ENCODE data around the gene SEPHS1. TPM values are rescaled to one million over a fixed set of nuclear protein-coding genes. Genes with fewer than 3 reads are reported as not detected.

SEPHS1 gene
- total RNA-seq, 2 experiments from 2014 or later = 63.5 to 64.0 TPM

DNA sequence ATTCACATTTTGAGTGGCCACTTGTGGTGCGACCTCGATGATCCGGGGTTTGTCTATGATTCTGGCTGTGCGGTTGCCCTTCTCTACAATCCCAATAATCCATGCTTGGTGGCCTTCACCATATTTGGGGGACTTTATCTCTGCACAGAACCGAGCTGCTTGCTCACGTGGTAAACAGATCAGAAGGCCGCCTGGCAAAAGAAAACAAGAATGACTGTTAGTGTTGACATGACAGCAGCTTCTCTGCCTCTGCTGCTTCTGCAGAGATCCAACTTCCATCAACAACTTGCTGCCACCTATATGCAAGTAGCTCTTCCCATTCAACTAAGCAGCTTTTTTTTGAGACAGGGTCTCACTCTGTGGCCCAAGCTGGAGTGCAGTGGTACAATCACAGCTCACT, 28.9 kb downstream of the SEPHS1 start:
- ChIA-PET CTCF (interaction anchor here (0.9 to 1.0 kb wide), 2 partner anchors 16 to 32 kb away, joined by 3 read pairs; no protein-coding TSS in a partner anchor), POLR2A (interaction anchor here (1.1 to 1.3 kb wide), 2 partner anchors 17 to 19 kb away, joined by 3 read pairs; partner anchors contain the start of gene PHYH)
- Mint-ChIP-seq H3K4me3 (no peak overlapping the region), H3K4me1 (ENCODE audit: low read depth) (no peaks in the 10 kb centered on the region), H3K36me3 (ENCODE audit: low read depth) (peaks cover 21% of the 10 kb centered on the region), H3K27ac (no peak overlapping the region), H3K27me3 (ENCODE audit: low read depth) (no peaks in the 10 kb centered on the region), H3K9me3 (ENCODE audit: insufficient read depth) (no peaks in the 10 kb centered on the region)
- ATAC-seq (no peak), DNase-seq (no peak)

DNA sequence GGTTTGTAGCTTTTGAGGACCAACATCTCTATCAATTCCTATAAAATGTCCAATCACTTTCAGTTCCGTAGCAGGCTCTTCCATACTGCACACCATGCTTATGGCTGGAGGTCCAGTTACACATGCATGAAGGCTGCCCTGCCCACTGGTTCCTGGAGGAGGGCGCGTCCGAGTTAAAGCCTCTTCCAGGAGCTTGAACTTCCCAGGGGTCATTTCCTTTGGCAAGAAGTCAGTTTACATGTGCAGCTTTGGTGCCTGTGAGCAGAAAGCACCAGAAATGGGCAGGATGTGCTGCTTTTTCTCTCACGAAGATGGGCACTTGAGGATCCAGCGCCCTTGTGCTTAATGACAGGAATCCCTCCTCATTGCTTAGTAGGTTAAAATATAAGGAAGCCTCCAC, 30.6 kb downstream of the SEPHS1 start:
- peaks cover 10% of the 10 kb centered on the region for H3K36me3 Mint-ChIP-seq (ENCODE audit: low read depth)
- no peaks in the 10 kb centered on the region for H3K9me3 Mint-ChIP-seq (ENCODE audit: insufficient read depth)
- POLR2A ChIA-PET = no interaction called here
- H3K4me1 Mint-ChIP-seq (ENCODE audit: low read depth) = no peaks in the 10 kb centered on the region
- no peaks in the 10 kb centered on the region for H3K27me3 Mint-ChIP-seq (ENCODE audit: low read depth)
- DNase-seq = no peak
- no peak for ATAC-seq
- CTCF ChIA-PET = interaction anchor here (1.0 kb wide), 1 partner anchor 14 kb away, joined by 5 read pairs; no protein-coding TSS in a partner anchor
- H3K27ac Mint-ChIP-seq = no peak overlapping the region
- H3K4me3 Mint-ChIP-seq = no peak overlapping the region

DNA sequence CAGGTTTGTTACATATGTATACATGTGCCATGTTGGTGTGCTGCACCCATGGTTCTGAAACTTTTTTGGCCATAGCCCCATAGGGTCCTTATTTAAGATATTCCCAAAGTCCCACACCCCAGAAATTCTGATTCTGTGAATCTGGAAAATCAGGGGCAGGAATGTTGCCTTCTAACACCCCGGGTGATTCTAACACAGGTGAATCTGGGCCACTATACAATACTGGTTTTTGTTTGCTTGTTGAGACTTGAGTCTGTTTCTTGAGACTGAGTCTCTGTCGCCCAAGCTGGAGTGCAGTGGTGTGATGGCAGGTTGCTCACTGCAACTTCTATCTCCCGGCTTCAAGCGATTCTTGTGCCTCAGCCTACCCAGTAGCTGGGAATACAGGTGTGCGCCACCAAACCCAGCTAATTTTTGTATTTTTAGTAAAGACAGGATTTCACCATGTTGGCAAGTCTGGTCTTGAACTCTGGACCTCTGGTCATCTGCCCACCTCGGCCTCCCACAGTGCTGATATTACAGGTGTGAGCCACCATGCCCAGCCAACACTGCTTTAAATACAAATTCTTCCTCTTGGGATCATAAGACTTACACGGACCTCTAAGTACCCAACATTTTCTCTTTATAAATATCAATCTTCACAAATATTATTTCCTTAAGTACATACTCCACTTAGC, 31.3 kb downstream of the SEPHS1 start:
- ChIA-PET CTCF (interaction anchor here (1.0 kb wide), 1 partner anchor 14 kb away, joined by 5 read pairs; no protein-coding TSS in a partner anchor), POLR2A (interaction anchor here (1.5 kb wide), 1 partner anchor 14 kb away, joined by 4 read pairs; no protein-coding TSS in a partner anchor)
- ATAC-seq (no peak), DNase-seq (no peak)
- H3K9me3 Mint-ChIP-seq (ENCODE audit: insufficient read depth) = no peaks in the 10 kb centered on the region
- H3K27me3 Mint-ChIP-seq (ENCODE audit: low read depth) = no peaks in the 10 kb centered on the region
- peaks cover 8% of the 10 kb centered on the region for H3K36me3 Mint-ChIP-seq (ENCODE audit: low read depth)
- H3K4me3 Mint-ChIP-seq = no peak overlapping the region
- H3K27ac Mint-ChIP-seq = no peak overlapping the region
- no peaks in the 10 kb centered on the region for H3K4me1 Mint-ChIP-seq (ENCODE audit: low read depth)

DNA sequence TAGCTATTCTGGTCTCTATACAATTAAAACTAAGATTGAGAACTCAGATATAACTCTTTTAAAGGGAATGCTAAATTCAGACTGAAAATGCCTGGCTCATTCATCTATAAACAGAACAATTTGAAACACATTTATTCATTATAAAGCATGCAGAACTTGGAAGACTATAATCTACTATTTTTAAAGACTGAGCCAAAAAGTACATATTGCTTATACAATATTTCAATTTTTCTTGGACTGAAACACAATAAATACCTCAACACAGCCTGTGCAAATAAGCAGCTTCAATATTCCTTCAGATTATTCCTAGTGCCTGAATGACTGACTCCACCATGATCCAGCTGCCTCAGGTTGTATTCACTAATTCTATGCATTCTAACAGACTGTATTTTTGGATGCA, 32.7 kb downstream of the SEPHS1 start:
- Mint-ChIP-seq H3K36me3 (ENCODE audit: low read depth) (peaks cover 4% of the 10 kb centered on the region), H3K27me3 (ENCODE audit: low read depth) (no peaks in the 10 kb centered on the region), H3K4me1 (ENCODE audit: low read depth) (no peaks in the 10 kb centered on the region), H3K4me3 (no peak overlapping the region), H3K27ac (no peak overlapping the region), H3K9me3 (ENCODE audit: insufficient read depth) (no peaks in the 10 kb centered on the region)
- POLR2A ChIA-PET = interaction anchor here (1.5 kb wide), 1 partner anchor 13 kb away, joined by 4 read pairs; no protein-coding TSS in a partner anchor
- CTCF ChIA-PET = no interaction called here
- DNase-seq (no peak), ATAC-seq (no peak)

DNA sequence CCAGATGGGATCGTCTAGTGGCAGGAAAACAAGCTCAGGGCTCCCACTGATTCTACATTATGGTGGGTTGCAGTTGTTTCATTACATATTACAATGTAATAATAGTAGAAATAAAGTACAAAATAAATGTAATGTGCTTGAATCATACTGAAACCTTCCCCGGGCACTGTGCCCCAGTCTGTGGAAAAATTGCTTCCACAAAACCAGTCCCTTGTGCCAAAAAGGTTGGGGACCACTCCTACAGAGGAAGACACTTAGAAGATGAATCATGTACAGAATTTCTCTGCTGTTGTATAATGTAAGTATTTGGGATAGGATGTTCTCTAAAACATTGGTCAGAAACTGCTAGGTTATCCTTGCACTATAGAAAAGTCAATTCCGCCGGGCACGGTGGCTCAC, 36.9 kb downstream of the SEPHS1 start:
- ChIA-PET POLR2A (interaction anchor here (1.4 kb wide), 1 partner anchor 9 kb away, joined by 4 read pairs; no protein-coding TSS in a partner anchor), CTCF (no interaction called here)
- Mint-ChIP-seq H3K4me3 (no peak overlapping the region), H3K27ac (no peak overlapping the region), H3K9me3 (ENCODE audit: insufficient read depth) (no peaks in the 10 kb centered on the region), H3K27me3 (ENCODE audit: low read depth) (no peaks in the 10 kb centered on the region), H3K4me1 (ENCODE audit: low read depth) (no peaks in the 10 kb centered on the region), H3K36me3 (ENCODE audit: low read depth) (no peaks in the 10 kb centered on the region)
- DNase-seq (no peak), ATAC-seq (no peak)

DNA sequence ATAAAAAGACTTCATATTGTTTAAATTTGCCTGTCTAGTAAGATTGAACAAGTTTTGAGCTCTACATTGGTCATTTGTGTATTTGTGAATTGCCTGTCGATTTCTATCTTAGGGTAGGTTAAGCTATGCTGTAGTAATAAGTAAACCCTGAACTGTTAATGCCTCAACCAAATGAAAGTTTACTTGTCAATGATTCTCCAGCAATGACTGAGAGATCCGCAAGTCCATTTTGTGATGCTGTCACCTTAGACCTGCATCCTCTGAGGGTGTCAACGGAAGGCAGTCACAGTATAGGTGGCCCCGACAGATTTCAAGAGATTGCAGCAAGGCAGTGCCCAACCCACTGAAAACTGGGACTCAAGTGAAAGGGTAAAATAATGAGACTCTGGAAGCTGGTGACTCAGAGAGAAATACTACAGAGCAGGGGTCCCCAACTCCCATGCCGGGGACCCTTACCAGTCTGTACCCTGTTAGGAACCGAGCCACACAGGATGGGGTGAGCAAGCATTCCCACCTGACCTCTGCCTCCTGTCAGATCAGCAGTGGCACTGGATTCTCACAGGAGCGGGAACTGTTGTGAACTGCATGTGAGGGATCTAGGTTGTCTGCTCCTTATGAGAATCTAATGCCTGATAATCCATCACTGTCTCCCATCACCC, 37.4 kb downstream of the SEPHS1 start:
- ChIA-PET CTCF (no interaction called here), POLR2A (interaction anchor here (1.4 kb wide), 1 partner anchor 8 kb away, joined by 4 read pairs; no protein-coding TSS in a partner anchor)
- Mint-ChIP-seq H3K4me3 (no peak overlapping the region), H3K27me3 (ENCODE audit: low read depth) (no peaks in the 10 kb centered on the region), H3K36me3 (ENCODE audit: low read depth) (no peaks in the 10 kb centered on the region), H3K9me3 (ENCODE audit: insufficient read depth) (no peaks in the 10 kb centered on the region), H3K4me1 (ENCODE audit: low read depth) (no peaks in the 10 kb centered on the region), H3K27ac (no peak overlapping the region)
- ATAC-seq (no peak), DNase-seq (no peak)

DNA sequence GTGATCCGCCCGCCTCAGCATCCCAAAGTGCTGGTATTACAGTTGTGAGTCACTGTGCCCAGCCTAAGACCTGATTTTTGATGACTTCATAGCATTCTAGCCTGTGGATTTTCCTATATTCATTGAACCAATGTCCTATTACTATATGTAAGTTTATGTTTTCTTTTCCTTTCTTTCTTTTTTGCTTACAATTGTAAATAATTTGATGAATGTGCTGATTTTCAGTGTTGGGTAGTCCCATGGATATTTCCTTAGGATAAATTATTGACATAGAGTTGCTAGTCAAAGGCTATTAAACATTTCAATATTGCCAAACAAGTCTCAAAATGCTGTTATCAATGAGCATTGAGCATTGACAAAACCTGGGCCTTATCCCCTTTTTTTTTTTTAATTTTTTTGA, 38.3 kb downstream of the SEPHS1 start:
- POLR2A ChIA-PET = no interaction called here
- Mint-ChIP-seq H3K36me3 (ENCODE audit: low read depth) (no peaks in the 10 kb centered on the region), H3K27ac (no peak overlapping the region), H3K4me1 (ENCODE audit: low read depth) (no peaks in the 10 kb centered on the region), H3K4me3 (no peak overlapping the region), H3K9me3 (ENCODE audit: insufficient read depth) (no peaks in the 10 kb centered on the region), H3K27me3 (ENCODE audit: low read depth) (no peaks in the 10 kb centered on the region)
- DNase-seq = no peak
- ATAC-seq = no peak
- CTCF ChIA-PET = no interaction called here

DNA sequence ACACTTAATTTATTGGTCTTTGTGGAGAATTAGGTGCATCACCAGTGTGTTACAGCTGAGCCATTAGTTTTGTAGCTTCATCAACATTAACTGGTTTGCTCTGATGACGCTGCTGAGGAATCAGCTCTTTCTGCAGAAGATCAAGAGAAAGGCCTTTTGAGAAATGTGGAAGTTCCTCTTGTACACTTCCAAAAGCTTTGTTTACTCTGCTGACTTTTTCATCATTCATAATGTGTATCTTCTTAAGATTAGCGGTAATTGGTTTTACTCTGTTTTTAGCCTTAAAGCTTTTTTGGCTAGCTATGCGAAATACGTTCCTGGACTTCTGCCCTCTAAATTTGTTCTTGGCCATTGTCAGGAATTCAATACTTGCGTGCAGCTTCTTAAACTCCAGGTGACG, 40.0 kb downstream of the SEPHS1 start:
- DNase-seq (no peak), ATAC-seq (no peak)
- ChIA-PET CTCF (interaction anchor here (0.7 to 1.1 kb wide), 2 partner anchors 147 to 148 kb away, joined by 3 read pairs; partner anchors contain the start of gene MCM10), POLR2A (interaction anchor here (0.6 to 1.4 kb wide), 3 partner anchors 9 to 136 kb away, joined by 3 to 4 read pairs (median 4); no protein-coding TSS in a partner anchor)
- H3K27me3 Mint-ChIP-seq (ENCODE audit: low read depth) = no peaks in the 10 kb centered on the region
- H3K4me3 Mint-ChIP-seq = no peak overlapping the region
- H3K9me3 Mint-ChIP-seq (ENCODE audit: insufficient read depth) = no peaks in the 10 kb centered on the region
- no peak overlapping the region for H3K27ac Mint-ChIP-seq
- no peaks in the 10 kb centered on the region for H3K36me3 Mint-ChIP-seq (ENCODE audit: low read depth)
- H3K4me1 Mint-ChIP-seq (ENCODE audit: low read depth) = no peaks in the 10 kb centered on the region

DNA sequence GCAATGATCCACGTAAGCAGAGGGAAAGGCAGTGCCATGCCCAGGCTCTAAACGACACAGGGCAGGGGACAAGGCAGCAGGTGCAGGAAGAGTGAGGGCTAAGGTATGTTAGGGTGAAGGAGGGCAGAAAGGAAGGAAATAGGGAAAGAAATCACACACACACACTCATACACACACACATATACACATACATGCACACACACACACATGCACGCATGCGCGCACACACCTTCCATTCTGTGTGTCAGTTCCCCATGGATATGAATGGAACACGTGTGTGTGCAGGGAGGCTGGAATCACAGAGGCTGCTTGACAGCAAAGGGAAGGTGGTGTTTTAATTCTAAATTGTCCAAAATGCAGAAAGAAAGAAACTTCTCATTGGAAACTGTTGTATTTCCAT, 42.0 kb downstream of the SEPHS1 start:
- ChIA-PET CTCF (no interaction called here), POLR2A (no interaction called here)
- no peak for ATAC-seq
- H3K27me3 Mint-ChIP-seq (ENCODE audit: low read depth) = no peaks in the 10 kb centered on the region
- DNase-seq = no peak
- H3K27ac Mint-ChIP-seq = no peak overlapping the region
- H3K4me1 Mint-ChIP-seq (ENCODE audit: low read depth) = peaks cover 12% of the 10 kb centered on the region
- H3K4me3 Mint-ChIP-seq = no peak overlapping the region
- H3K9me3 Mint-ChIP-seq (ENCODE audit: insufficient read depth) = no peaks in the 10 kb centered on the region
- H3K36me3 Mint-ChIP-seq (ENCODE audit: low read depth) = no peaks in the 10 kb centered on the region

DNA sequence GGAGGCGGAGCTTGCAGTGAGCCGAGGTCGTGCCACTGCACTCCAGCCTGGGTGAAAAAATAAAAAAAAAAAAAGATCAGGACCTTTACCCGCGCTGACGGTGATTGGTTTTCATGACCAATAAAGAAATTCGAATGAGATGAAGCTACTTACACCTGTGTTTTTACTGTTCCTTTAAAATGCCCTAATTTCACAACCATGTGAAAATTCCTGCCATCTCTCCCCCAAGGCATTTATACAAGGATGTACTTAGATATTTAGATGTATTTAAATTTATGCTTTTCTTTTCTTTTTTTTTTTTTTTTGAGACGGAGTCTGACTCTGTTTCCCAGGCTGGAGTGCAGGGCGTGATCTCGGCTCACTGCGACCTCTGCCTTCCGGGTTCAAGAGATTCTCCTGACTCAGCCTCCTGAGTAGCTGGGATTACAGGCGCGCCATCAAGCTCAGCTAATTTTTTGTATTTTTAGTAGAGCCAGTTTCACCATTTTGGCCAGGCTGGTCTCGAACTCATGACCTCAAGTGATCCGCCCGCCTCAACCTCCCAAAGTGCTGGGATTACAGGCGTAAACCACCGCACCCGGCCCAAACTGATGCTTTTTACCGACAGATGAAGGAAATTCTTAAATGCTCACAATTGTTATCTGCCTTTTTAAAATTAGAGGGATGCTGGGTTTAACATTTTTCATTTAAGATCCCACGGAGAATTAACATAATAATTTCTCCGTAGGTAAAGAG, 45.1 kb downstream of the SEPHS1 start:
- peak overlapping the region; percentile 99 for H3K27ac Mint-ChIP-seq
- H3K4me3 Mint-ChIP-seq = peak overlapping the region; percentile 83
- H3K36me3 Mint-ChIP-seq (ENCODE audit: low read depth) = peaks cover 3% of the 10 kb centered on the region
- peaks cover 24% of the 10 kb centered on the region for H3K4me1 Mint-ChIP-seq (ENCODE audit: low read depth)
- CTCF ChIA-PET = interaction anchor here (0.6 to 6.7 kb wide), 34 partner anchors 12 to 357 kb away, joined by 3 to 41 read pairs (median 4); partner anchors contain the start of genes MCM10, OPTN and SEPHS1
- DNase-seq (no peak), ATAC-seq (no peak)
- no peaks in the 10 kb centered on the region for H3K27me3 Mint-ChIP-seq (ENCODE audit: low read depth)
- H3K9me3 Mint-ChIP-seq (ENCODE audit: insufficient read depth) = no peaks in the 10 kb centered on the region
- POLR2A ChIA-PET = interaction anchor here (0.6 to 2.5 kb wide), 20 partner anchors 8 to 1991 kb away, joined by 3 to 21 read pairs (median 4); partner anchors contain the start of genes MCM10, OPTN, PRPF18 and SEPHS1

DNA sequence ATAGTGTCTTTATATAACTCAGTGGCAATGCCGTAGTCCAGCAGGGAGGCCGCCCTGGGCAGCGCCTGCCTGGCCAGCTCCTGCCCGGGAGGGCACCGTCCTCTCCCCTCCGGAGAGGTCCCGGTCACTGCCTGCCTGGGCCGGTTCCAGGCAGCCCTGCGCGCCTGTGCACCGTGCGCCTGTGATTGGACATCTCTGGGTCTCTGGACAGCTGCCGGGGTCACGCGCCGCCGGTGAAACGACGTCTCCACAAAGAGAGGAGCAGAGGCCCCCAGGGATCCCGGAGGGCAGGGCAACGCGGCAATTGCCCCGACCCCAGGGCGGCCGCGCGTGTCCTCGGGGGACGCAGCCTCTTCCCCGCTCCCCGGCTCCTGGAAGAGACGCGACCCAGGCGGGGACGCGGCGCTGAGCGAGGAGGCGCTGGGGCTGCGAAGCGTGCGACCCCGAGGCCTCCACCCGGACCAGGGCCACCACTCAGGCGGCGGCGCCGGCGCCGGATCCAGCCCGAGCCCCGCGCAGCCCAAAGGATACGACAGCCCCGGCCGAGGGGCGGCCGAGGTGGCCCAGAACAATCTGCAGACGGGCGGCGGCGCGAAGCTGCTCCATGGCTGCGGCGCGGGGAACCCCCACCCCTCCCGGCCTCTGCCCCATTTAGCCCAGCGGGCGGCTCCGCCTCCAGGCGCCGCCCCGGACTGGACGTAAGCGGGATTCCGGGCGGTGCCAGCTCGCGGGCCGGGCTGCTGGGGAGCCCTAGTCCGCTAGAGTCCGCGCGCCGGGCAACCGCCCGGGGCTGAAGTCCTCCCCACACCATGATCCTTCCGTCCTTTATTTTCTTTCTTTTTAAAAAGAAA, 48.4 kb downstream of the SEPHS1 start, which contains the start of gene PHYH:
PHYH (minus strand) TSS at position 628 of the 851 bp plus-strand sequence; CDS start at position 606, 22 bp downstream.
- Mint-ChIP-seq H3K27me3 (ENCODE audit: low read depth) (no peaks in the 10 kb centered on the region), H3K4me1 (ENCODE audit: low read depth) (peaks cover 24% of the 10 kb centered on the region), H3K36me3 (ENCODE audit: low read depth) (peaks cover 3% of the 10 kb centered on the region), H3K27ac (peak within 1 kb of the TSS; percentile 90), H3K4me3 (peak within 1 kb of the TSS; percentile 81), H3K9me3 (ENCODE audit: insufficient read depth) (no peaks in the 10 kb centered on the region)
- ChIA-PET POLR2A (interaction anchor here (0.8 to 2.1 kb wide), 8 partner anchors 9 to 1104 kb away, joined by 3 to 11 read pairs (median 4); partner anchors contain the start of genes CDC123 and NUDT5), CTCF (interaction anchor here (1.3 to 6.7 kb wide), 4 partner anchors 9 to 200 kb away, joined by 3 to 41 read pairs (median 4); partner anchors contain the start of genes MCM10, OPTN and SEPHS1)
- ATAC-seq (peak; percentile 77), DNase-seq (peak; percentile 81)
